Cardiac ventricle fibroblast (primary cell): ENCODE results near the gene ZNF207. TPM values are rescaled to one million over a fixed set of nuclear protein-coding genes. Genes with fewer than 3 reads are reported as not detected.

ENCODE experiments used
- total RNA-seq: library from RNA; depleted of rRNA; stranded (reverse); fragments of >200 nt; gene quantifications from 2 replicates; pipeline ENCODE4 v1.2.3, GENCODE V29; 2015

The ZNF207 gene
- 72.4 and 95.5 TPM in 2 replicates for total RNA-seq

GRCh38 chr17:32349854-32350665 is at the start of gene ZNF207:
ZNF207 (plus strand) TSS chr17:32350157; CDS start chr17:32350286, 129 bp downstream.

GRCh38 chr17:32341857-32342602 is 7.9 kb upstream of the ZNF207 start, which contains the start of gene C17orf75:
C17orf75 (minus strand) TSS chr17:32342173; CDS start chr17:32342139, 34 bp downstream.

Other genes with a start within 250 kb of the ZNF207 start
- gene RHOT1, start 207.7 kb upstream of the ZNF207 start, total RNA-seq, result 17.9 and 20.8 TPM in 2 replicates
- 0.05 and 0.12 TPM in 2 replicates for gene RHBDL3, start 84.3 kb upstream of the ZNF207 start, total RNA-seq
- 4.5 and 5.4 TPM in 2 replicates for gene C17orf75, start 8.0 kb upstream of the ZNF207 start, total RNA-seq
- gene PSMD11, start 94.4 kb downstream of the ZNF207 start, total RNA-seq, result 41.9 and 49.5 TPM in 2 replicates
- gene CDK5R1, start 136.8 kb downstream of the ZNF207 start, total RNA-seq, result 0.39 and 1.4 TPM in 2 replicates